Effector memory CD4-positive, alpha-beta T cell (primary cell): Measurements from ENCODE around the gene NFKBIL1.
"Not testable (repeated sequence)": the region's sequence is repeated elsewhere in the genome, so short reads cannot be mapped to it uniquely, and the experiment has no call there.

Experiments used
- DNase-seq, 3 donors: peaks; one replicate each; pipeline ENCODE4 v3.0.0-alpha.2; 2020
- H3K27ac ChIP-seq: 2 replicates; pipeline ENCODE4 v1.7.0; 2013; ENCODE audit warnings: mild to moderate bottlenecking, low read length, moderate library complexity; ENCODE audit not compliant: insufficient read depth, poor library complexity, severe bottlenecking
- H3K27me3 ChIP-seq: replicated peaks from 2 replicates; pipeline ENCODE4 v1.7.0; 2013; ENCODE audit warnings: mild to moderate bottlenecking, low read length; ENCODE audit not compliant: insufficient read depth, control insufficient read depth, poor library complexity, severe bottlenecking
- H3K36me3 ChIP-seq: 2 replicates; pipeline ENCODE4 v1.7.0; 2013; ENCODE audit warnings: mild to moderate bottlenecking, low read length, moderate library complexity; ENCODE audit not compliant: control insufficient read depth, insufficient read depth
- H3K4me1 ChIP-seq: 2 replicates; pipeline ENCODE4 v1.7.0; 2013; ENCODE audit warnings: low read length, mild to moderate bottlenecking; ENCODE audit not compliant: control insufficient read depth, insufficient read depth, poor library complexity, severe bottlenecking
- H3K4me3 ChIP-seq: 2 replicates; pipeline ENCODE4 v1.7.0; 2013; ENCODE audit warnings: low read length, low read depth, mild to moderate bottlenecking; ENCODE audit not compliant: insufficient read depth, poor library complexity, severe bottlenecking
- H3K9me3 ChIP-seq: 2 replicates; pipeline ENCODE4 v1.7.0; 2013; ENCODE audit warnings: mild to moderate bottlenecking, low read length, moderate library complexity; ENCODE audit not compliant: control insufficient read depth

Gene NFKBIL1

DNA sequence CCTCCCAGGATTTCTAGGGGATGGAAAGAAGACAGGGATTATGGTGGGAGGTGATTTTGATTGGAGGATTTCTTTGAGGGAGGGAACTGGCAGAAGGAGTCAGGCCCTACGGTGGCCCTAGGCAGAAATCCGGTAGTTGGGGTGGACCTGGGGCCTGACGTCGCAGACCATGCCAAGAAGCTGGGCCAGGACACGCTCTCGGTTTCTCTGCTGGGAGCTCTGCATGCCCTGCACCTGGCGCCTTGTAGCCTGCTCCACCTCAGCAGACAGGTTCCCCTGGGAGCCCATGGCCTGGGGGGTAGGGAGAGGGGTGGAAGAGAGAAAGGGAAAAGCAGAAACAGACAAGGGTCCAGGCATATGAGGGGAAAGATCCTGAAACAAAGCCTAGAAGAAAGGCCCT is 2.1 kb upstream of the NFKBIL1 start:
- Histone ChIP-seq H3K4me3 (no peak overlapping the region), H3K27me3 (no peaks in the 10 kb centered on the region), H3K27ac (no peak overlapping the region), H3K36me3 (no peaks in the 10 kb centered on the region), H3K4me1 (peaks cover 25% of the 10 kb centered on the region), H3K9me3 (no peaks in the 10 kb centered on the region)
- DNase-seq: no peak

DNA sequence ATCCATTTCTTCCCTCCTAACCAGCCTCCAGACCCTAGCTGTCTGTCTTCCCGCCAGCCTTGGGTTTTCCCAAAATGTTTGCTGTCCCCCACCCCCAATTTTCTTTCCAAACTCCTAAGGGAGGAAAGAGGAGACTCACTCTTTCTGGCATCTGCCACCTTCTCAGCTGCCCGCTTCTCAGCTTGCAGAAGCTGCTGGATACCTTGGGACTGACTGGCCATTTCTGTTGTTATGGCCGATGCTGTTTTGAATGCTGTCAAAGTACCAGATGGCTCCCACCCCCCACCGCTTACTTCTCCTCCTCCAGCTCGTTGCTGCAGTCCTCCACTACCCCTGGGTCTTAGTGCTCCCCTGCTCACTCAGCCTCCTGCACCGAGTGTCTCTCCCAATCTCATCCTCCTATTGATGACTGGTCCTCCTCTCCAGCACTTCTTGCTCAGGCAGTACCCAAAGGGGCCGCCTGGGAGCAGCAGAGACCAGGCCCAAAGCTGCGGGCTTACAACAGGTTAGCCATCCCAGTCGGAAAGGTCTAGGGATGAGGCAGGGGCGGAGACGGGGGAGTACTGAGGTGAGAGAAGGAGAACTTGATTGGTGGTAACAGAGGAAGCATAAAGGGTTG is 960 bp upstream of the NFKBIL1 start, which contains the start of gene ATP6V1G2:
TSS of gene ATP6V1G2 (minus strand) at position 270 of the 619 bp plus-strand sequence. CDS start at position 221, 49 bp downstream.
- DNase-seq: peak; percentile 65 to 83 (median 78)
- Histone ChIP-seq H3K9me3 (no peaks in the 10 kb centered on the region), H3K27ac (peak within 1 kb of the TSS; percentile 76), H3K36me3 (no peaks in the 10 kb centered on the region), H3K27me3 (no peaks in the 10 kb centered on the region), H3K4me3 (peak within 1 kb of the TSS; percentile 15), H3K4me1 (peaks cover 20% of the 10 kb centered on the region)

DNA sequence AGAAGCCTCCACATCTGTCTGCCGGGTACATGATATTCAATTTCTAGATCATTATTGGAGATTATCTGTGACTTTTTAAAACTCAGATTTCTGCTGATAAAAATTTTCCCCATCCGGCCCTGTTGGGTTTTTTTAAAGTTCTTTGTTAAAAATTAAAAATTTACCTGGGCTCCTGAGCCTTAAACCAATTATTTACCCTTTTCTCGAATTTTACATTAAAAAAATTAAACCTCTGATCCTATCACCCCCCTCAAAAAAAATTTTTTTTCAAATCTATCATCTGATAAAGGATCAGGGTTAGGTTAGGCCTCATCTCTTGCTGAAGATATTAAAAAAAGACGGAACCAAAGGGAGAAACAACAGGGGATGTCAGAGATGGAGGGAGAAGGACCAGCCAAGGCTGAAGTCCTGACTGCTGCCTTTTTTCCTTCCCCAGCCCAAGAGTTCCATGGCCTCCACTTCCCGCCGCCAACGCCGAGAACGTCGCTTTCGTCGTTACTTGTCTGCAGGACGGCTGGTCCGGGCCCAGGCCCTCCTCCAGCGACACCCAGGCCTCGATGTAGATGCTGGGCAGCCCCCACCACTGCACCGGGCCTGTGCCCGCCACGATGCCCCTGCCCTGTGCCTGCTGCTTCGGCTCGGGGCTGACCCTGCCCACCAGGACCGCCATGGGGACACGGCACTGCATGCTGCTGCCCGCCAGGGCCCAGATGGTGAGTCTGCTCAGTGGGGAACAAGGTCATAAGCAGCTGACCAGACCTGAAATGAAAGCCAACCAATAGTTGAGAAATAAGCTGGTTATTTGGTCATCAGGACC is 527 bp downstream of the NFKBIL1 start:
- no peak for DNase-seq

DNA sequence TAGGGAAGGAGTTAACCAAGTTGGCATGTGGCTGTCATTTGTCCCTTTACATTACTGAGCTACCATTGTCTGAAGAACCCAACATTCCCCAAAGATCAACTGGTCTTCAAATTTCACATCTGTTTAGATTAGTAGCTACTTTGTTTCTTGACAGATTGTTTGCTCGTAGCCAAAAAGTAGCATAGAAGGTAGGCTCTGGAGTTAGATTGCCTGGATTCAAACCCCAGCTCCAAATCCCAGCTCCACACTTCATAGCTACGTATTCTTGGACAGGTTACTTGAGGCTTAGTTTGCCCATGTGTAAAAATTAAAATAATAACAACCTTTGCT is 1.1 kb downstream of the NFKBIL1 start:
- peaks cover 16% of the 10 kb centered on the region for H3K4me1 ChIP-seq
- no peaks in the 10 kb centered on the region for H3K27me3 ChIP-seq
- H3K27ac ChIP-seq: peak overlapping the region; percentile 22
- no peaks in the 10 kb centered on the region for H3K36me3 ChIP-seq
- no peak for DNase-seq
- H3K4me3 ChIP-seq: no peak overlapping the region
- no peaks in the 10 kb centered on the region for H3K9me3 ChIP-seq

More for the DNA sequence above, 527 bp downstream of the NFKBIL1 start:
- Histone ChIP-seq H3K27ac (peak overlapping the region; percentile 76), H3K9me3 (no peaks in the 10 kb centered on the region), H3K36me3 (no peaks in the 10 kb centered on the region), H3K4me3 (no peak overlapping the region), H3K27me3 (no peaks in the 10 kb centered on the region), H3K4me1 (peaks cover 16% of the 10 kb centered on the region)

DNA sequence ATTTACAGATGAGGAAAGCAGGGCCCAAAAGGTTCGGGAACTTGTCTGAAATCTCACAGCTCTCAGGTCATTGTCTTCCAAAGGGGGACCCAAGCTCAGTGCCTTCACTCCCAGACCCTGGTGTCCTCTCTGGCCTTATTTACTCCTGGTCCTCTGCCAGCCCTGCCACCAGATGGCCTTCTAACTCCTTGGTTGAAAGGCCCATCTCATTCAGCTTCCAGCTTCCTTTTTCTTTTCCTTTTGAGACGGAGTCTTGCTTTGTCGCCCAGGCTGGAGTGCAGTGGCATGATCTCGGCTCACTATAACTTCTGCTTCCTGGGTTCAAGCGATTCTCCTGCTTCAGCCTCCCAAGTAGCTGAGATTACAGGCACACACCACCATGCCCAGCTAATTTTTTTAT is 4.0 kb downstream of the NFKBIL1 start:
- not testable (repeated sequence) for H3K9me3 ChIP-seq, H3K4me3 ChIP-seq, H3K27ac ChIP-seq, H3K27me3 ChIP-seq, H3K36me3 ChIP-seq
- H3K4me1 ChIP-seq: peaks cover 23% of the 10 kb centered on the region
- DNase-seq: peak; percentile 52 to 59 (median 57)

DNA sequence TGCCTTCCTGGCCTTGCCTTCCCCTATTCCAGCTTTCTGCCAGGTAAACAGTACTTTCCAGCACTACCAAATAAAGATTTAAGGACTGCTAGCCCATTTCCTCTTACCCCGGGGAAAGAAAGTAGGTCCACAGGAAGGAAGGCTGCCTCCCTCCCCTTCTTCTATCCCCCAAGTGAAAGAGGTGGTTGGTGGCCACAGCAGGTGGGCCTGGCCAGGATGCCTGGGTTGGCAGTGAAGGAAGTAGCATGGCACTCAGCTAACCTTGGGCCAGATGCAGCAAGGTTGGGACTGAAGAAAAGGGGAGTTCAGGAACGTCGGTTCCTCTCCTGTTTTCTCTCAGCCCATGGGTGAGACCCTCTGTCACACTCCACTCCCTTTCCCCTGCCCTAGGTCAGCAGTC is 8.9 kb downstream of the NFKBIL1 start:
- Histone ChIP-seq H3K4me1 (peaks cover 49% of the 10 kb centered on the region), H3K4me3 (no peak overlapping the region), H3K27ac (peak overlapping the region; percentile 44), H3K36me3 (no peaks in the 10 kb centered on the region), H3K27me3 (no peaks in the 10 kb centered on the region), H3K9me3 (no peaks in the 10 kb centered on the region)
- no peak for DNase-seq

DNA sequence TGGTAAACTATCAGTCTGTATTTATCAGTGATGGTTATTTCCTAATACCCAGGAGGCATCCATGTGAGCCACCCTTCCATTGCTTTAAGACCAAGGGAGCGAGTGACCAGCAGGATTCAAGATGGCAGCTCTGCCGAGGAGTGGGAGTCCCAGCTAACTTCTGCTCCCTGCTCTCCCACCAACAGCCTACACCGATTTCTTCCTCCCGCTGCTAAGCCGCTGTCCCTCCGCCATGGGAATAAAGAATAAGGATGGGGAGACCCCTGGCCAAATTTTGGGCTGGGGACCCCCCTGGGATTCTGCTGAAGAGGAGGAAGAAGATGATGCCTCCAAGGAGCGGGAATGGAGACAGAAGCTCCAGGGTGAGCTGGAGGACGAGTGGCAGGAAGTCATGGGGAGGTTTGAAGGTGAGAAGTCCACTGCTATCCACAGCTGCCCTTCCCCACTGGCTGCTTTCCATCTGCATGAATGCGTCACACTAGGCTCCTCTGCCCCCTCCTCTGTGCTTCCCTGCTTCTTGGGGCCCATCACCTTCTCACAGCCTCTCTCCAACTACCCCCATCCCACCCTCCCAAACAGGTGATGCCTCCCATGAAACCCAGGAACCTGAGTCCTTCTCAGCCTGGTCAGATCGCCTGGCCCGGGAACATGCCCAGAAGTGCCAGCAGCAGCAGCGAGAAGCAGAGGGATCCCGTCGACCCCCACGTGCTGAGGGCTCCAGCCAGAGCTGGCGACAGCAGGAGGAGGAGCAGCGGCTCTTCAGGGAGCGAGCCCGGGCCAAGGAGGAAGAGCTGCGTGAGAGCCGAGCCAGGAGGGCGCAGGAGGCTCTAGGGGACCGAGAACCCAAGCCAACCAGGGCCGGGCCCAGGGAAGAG is 10.3 kb downstream of the NFKBIL1 start:
- DNase-seq: no peak
- Histone ChIP-seq H3K9me3 (no peaks in the 10 kb centered on the region), H3K27me3 (no peaks in the 10 kb centered on the region), H3K27ac (peak overlapping the region; percentile 77), H3K4me3 (no peak overlapping the region), H3K4me1 (peaks cover 53% of the 10 kb centered on the region), H3K36me3 (no peaks in the 10 kb centered on the region)

DNA sequence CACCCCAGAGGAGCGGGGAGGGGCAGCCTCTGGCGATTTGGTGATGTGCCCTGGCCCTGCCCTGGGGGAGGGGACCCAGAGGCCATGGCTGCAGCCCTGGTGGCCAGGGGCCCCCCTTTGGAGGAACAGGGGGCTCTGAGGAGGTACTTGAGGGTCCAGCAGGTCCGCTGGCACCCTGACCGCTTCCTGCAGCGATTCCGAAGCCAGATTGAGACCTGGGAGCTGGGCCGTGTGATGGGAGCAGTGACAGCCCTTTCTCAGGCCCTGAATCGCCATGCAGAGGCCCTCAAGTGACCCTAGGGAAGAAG is 10.9 kb downstream of the NFKBIL1 start:
- peak overlapping the region; percentile 38 for H3K4me3 ChIP-seq
- peaks cover 53% of the 10 kb centered on the region for H3K4me1 ChIP-seq
- no peak for DNase-seq
- no peaks in the 10 kb centered on the region for H3K27me3 ChIP-seq
- peak overlapping the region; percentile 77 for H3K27ac ChIP-seq
- H3K9me3 ChIP-seq: no peaks in the 10 kb centered on the region
- no peaks in the 10 kb centered on the region for H3K36me3 ChIP-seq

DNA sequence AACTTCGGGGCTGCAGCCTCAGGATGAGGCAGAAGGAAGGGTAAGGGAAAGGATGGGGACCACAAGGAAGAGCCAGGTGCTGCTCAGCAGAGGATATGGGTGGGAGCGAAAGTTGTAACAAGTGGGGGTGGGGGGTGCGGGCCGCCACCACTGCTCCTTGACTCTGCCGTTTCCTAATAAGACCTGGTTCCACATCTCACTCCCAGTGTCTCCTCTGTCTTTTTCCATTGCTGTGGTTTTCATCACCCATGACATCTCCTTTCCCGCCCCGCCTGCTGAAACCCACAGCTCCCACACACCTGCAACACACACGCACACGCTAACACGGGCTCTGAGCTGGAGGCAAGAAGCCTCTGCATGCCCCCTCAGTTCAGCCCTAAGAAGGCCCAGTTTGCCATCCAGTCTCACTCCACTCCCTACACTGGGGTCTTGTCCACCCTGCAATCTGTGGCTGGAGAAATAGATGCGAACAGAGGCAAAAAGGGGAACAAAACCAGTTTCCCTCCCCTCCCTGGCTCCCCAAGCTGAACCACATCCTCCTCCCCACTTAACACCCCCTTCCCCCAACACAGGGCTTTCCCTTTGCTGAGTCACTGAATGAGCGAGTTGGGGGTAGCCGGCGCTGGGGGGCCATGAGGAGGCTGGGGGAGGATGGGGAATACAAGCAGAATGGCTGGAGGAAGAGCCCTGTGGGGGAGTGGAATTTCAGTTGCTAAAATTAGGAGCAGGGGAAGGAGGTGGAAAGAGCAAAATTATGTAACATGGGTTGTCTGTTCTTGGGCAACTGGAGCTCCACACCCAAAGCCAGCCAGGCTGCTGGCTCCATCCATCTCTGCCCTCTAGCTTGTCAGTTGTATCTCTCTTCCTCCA is 11.5 kb downstream of the NFKBIL1 start:
- Histone ChIP-seq H3K4me1 (peaks cover 53% of the 10 kb centered on the region), H3K9me3 (no peaks in the 10 kb centered on the region)
- DNase-seq: peak in 2 of 3 donors; percentile 64

More for the DNA sequence above, 11.5 kb downstream of the NFKBIL1 start:
- Histone ChIP-seq H3K4me3 (peak overlapping the region; percentile 38), H3K36me3 (no peaks in the 10 kb centered on the region), H3K27me3 (no peaks in the 10 kb centered on the region), H3K27ac (peak overlapping the region; percentile 77)
